PC-3 (cell line): Measurements from ENCODE around the gene S100A8.

Source experiments
- CTCF ChIP-seq: fragments of 300-600 bp; sonication (generic); conservative IDR thresholded peaks from 2 replicates; pipeline ENCODE4 v1.5.1; 2017; ENCODE audit warnings: antibody characterized with exemption, low read depth, mild to moderate bottlenecking, low read length
- EZH2 ChIP-seq: fragments of 300-600 bp; sonication (generic); IDR thresholded peaks from one replicate; pipeline ENCODE4 v1.6.1; 2017; ENCODE audit warnings: antibody characterized with exemption, mild to moderate bottlenecking, low read length; ENCODE audit not compliant: unreplicated experiment

- TF ChIP-seq CTCF (peak; percentile 97), EZH2 (no peak)
Measured at GRCh38 chr1:153352523-153352922, 38.4 kb downstream of the S100A8 start.
